ENCODE measurements around the gene HIVEP1. TPM values are rescaled to one million over a fixed set of nuclear protein-coding genes. Genes with fewer than 3 reads are reported as not detected.

Gene HIVEP1
- total RNA-seq, 6 experiments from 2014 or later, result 13.2 to 23.3 (median 17.8) TPM

DNA sequence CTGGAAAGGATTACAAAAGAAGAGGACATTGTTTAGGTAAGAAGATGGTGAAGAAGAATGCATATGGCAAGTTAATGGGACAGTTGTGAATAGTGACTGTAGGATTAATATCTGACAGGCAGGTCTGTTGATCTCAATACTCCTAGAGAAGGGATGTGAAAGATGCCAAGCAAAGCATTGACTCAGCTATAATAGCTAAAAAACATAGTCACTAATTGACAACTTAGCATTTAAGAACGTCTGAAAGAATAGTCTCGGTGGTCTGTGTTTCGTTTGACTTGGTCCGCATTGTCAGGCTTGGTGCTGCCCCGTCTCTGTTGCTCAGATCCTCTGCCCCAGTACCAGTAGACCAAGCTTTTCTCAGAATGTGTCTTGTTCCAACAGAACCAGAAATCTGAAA lies 65.9 kb downstream of the HIVEP1 start:
- Histone ChIP-seq H3K9me3 (no peaks in the 10 kb centered on the region), H3K36me3 (no peaks in the 10 kb centered on the region), H3K4me1 (no peaks in the 10 kb centered on the region), H3K27ac (no peak overlapping the region), H3K27me3 (no peaks in the 10 kb centered on the region), H3K4me3 (no peak overlapping the region)
- TF ChIP-seq, protein P1, sequence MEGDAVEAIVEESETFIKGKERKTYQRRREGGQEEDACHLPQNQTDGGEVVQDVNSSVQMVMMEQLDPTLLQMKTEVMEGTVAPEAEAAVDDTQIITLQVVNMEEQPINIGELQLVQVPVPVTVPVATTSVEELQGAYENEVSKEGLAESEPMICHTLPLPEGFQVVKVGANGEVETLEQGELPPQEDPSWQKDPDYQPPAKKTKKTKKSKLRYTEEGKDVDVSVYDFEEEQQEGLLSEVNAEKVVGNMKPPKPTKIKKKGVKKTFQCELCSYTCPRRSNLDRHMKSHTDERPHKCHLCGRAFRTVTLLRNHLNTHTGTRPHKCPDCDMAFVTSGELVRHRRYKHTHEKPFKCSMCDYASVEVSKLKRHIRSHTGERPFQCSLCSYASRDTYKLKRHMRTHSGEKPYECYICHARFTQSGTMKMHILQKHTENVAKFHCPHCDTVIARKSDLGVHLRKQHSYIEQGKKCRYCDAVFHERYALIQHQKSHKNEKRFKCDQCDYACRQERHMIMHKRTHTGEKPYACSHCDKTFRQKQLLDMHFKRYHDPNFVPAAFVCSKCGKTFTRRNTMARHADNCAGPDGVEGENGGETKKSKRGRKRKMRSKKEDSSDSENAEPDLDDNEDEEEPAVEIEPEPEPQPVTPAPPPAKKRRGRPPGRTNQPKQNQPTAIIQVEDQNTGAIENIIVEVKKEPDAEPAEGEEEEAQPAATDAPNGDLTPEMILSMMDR (IDR thresholded peaks at IDR 0.05), result no peak
- TF ChIP-seq POLR2A (IDR thresholded peaks at IDR 0.05), result no peak
- no peak for DNase-seq
- intact Hi-C loops (cut with DNase I), result no loop called here
- ATAC-seq, result no peak
- WGBS (ENCODE audit: insufficient coverage, low coverage, low lambda C conversion rate, missing lambda C conversion rate), result 89% methylated on average over 5 of the region's 5 CpGs

DNA sequence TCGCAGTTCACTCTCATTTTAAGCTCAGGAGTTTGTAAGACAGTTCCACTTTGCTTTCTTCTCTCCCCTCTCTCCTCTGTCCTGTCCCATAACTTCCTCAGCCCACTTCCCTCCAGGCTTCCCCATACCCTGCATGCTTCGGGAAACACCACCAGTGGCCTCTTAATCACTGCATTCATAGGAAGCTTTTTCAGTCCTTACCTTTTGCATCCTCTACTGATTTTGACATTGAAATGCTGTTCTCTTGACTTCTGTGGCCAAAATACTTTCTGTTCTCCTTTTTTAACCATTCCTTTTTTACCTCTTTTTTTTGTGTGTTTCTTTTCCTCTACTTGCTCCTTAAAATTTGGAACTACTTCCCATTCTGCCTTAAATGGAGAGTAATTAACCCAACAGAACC lies 69.7 kb downstream of the HIVEP1 start:
- peak in 2 of 4 donors; percentile 27 to 35 for ATAC-seq
- no peak for DNase-seq
- H3K9me3 ChIP-seq, result no peaks in the 10 kb centered on the region
- WGBS (ENCODE audit: insufficient coverage, low coverage, low lambda C conversion rate, missing lambda C conversion rate), result 56% methylated on average over 2 of the region's 2 CpGs
- H3K4me1 ChIP-seq, result peaks cover 0 to 3% (median 0%) of the 10 kb centered on the region in 4 donors
- no peak overlapping the region for H3K4me3 ChIP-seq
- no peak overlapping the region for H3K27ac ChIP-seq
- no peaks in the 10 kb centered on the region for H3K27me3 ChIP-seq
- H3K36me3 ChIP-seq, result no peaks in the 10 kb centered on the region
- no peak for TF ChIP-seq POLR2A (IDR thresholded peaks at IDR 0.05)
- TF ChIP-seq, protein P1 (IDR thresholded peaks at IDR 0.05), result no peak
- intact Hi-C loops (cut with DNase I), result no loop called here

DNA sequence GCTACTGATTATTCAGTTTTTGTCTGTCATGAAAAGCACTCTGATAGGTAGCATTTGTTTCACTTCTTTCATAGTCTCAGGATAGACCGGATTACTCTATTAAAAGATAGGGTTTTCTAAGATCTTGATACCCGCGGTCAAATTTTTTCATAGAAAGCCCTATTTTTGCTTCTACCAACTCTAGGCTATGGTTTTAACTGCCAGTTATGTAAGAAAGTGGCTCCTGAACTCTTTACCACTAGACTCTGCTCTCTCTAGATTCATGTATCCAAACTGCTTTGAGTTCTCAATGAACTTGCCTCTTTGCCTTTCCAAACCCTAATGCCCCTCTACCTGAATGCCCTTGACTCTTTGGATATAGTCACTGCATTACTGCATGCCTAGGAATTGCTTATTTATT lies 70.3 kb downstream of the HIVEP1 start:
- WGBS (ENCODE audit: insufficient coverage, low coverage, low lambda C conversion rate, missing lambda C conversion rate), result 96% methylated on average over 3 of the region's 3 CpGs
- peak in 2 of 4 donors; percentile 19 to 24 for ATAC-seq
- no peak overlapping the region for H3K4me3 ChIP-seq
- intact Hi-C loops (cut with DNase I), result no loop called here
- H3K4me1 ChIP-seq, result peaks cover 0 to 9% (median 0%) of the 10 kb centered on the region in 4 donors
- no peaks in the 10 kb centered on the region for H3K27me3 ChIP-seq
- H3K9me3 ChIP-seq, result no peaks in the 10 kb centered on the region
- H3K36me3 ChIP-seq, result no peaks in the 10 kb centered on the region
- no peak overlapping the region for H3K27ac ChIP-seq
- no peak for DNase-seq
- TF ChIP-seq, protein P1 (IDR thresholded peaks at IDR 0.05), result no peak
- TF ChIP-seq POLR2A (IDR thresholded peaks at IDR 0.05), result no peak

DNA sequence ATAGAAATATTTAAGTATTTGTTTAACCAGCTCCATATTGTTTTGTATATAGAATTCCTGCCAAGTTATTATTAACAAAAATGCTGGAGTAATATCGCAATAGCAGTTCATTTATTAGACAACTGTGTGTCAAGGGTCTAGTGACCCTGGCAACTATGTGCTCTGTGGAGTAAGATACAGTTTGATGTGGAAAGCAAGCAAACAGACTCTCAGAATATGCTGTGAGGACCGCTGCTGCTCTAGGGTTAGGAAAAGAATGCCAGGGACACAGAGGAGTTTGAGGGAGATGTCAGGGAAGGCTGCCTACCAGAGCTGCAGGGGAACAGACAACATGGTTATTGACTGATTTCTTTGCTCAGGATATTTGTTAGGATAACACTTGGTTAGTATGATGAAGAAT lies 71.2 kb downstream of the HIVEP1 start:
- Histone ChIP-seq H3K27ac (no peak overlapping the region), H3K36me3 (no peaks in the 10 kb centered on the region), H3K27me3 (no peaks in the 10 kb centered on the region), H3K4me1 (peaks cover 0 to 19% (median 0%) of the 10 kb centered on the region in 4 donors), H3K4me3 (no peak overlapping the region), H3K9me3 (no peaks in the 10 kb centered on the region)
- ATAC-seq (peak in 1 of 4 donors; percentile 36), DNase-seq (no peak)
- intact Hi-C loops (cut with DNase I), result no loop called here
- TF ChIP-seq, protein P1 (IDR thresholded peaks at IDR 0.05), result no peak
- no peak for TF ChIP-seq POLR2A (IDR thresholded peaks at IDR 0.05)
- WGBS (ENCODE audit: insufficient coverage, low coverage, low lambda C conversion rate, missing lambda C conversion rate), result 46% methylated on average over 2 of the region's 2 CpGs

DNA sequence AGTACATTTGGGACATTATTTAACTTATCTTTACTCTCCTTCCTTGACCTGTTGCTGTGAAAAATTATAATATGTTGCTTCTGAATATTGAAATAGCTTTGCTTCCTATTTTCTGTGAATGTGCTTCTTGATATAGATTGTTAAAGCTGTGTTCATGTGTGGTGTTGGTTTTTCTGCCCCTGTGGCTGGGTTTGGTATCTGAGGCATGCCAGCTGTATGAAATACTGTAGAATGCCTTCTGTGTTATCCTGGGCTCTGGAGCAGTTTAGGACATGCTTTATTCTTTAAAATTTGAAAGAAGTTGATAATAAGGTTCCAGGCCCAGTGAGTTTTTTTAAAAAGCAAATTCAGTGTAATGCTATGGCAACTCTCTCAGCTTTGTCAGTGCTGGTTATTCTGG lies 71.7 kb downstream of the HIVEP1 start:
- Histone ChIP-seq H3K4me3 (no peak overlapping the region), H3K27me3 (no peaks in the 10 kb centered on the region), H3K36me3 (no peaks in the 10 kb centered on the region), H3K27ac (no peak overlapping the region), H3K4me1 (peaks cover 0 to 22% (median 0%) of the 10 kb centered on the region in 4 donors), H3K9me3 (no peaks in the 10 kb centered on the region)
- no peak for ATAC-seq
- intact Hi-C loops (cut with DNase I), result no loop called here
- no peak for DNase-seq
- TF ChIP-seq POLR2A (IDR thresholded peaks at IDR 0.05), result no peak
- TF ChIP-seq, protein P1 (IDR thresholded peaks at IDR 0.05), result no peak

All from right lobe of liver (tissue), 6 donors.